HG03439 (cell line): Measurements from ENCODE around the gene ARHGEF10L.

Source experiments
- ATAC-seq: cut with Tn5 transposase; IDR thresholded peaks from one replicate; pipeline ENCODE4 v1.9.1; 2021; ENCODE audit warnings: mild to moderate bottlenecking, moderate library complexity; ENCODE audit not compliant: unreplicated experiment

Gene ARHGEF10L

DNA sequence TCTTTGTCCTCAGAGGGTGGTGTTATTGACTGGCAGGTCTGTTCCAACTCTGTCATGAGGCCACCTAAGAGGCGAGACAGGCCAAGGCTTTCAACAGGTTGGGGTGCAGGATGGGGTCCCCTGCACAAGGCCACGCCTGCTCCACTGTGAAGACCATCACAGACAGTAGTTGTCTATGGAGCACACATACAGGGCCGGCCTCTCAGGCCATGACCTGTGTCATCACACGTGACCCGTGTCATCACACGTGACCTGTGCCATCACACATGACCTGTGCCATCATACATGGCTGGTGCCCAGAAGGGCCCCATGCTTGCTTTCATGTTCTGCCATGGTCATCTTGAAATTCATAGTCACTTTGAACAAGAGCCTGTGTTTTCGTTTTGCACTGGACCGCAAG is 91.9 kb downstream of the ARHGEF10L start:
- ATAC-seq, result no peak

- ATAC-seq, result no peak
Observed at GRCh38 chr1:17632106-17632505, 92.6 kb downstream of the ARHGEF10L start.

GRCh38 chr1:17632541-17633184 is 93.2 kb downstream of the ARHGEF10L start:
- no peak for ATAC-seq

DNA sequence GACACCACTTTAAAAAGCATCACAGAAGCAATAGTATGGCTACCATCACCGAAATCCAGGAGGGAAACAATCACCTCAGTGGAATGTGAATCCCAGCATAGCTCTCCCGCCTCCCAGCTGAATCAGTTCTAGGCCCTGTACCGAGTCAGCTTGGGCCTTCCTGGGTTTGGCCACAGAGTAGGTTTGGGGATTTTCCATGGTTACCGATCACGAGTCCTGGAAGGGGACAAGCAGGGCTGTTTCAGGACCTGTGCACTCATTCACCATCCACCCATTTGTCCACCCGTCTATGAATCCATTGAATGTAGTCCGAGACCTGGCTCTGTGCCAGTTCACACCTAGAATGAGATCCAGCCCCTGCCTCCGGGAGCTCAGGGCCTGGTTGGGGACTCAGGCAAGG is 94.2 kb downstream of the ARHGEF10L start:
- ATAC-seq, result no peak

DNA sequence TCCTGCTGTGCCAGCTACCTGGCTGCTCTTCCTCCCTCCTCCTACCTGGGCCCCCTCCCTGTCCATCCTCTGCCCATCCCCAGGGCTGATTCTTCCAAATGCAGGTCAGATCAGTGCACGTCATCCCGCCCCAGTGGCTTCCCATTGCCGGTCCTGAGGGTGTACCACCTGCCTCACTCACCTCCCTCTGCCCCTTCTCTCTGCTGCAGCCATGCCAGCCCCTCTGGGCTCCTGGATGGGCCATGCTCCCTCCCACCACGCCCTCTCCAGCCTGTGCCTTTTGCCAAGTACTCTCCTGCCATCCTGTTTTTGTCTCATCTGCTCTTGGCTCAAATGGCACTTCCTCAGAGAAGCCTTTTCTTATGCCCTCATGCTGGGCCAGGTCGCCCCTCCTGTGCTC is 95.8 kb downstream of the ARHGEF10L start:
- ATAC-seq, result no peak

DNA sequence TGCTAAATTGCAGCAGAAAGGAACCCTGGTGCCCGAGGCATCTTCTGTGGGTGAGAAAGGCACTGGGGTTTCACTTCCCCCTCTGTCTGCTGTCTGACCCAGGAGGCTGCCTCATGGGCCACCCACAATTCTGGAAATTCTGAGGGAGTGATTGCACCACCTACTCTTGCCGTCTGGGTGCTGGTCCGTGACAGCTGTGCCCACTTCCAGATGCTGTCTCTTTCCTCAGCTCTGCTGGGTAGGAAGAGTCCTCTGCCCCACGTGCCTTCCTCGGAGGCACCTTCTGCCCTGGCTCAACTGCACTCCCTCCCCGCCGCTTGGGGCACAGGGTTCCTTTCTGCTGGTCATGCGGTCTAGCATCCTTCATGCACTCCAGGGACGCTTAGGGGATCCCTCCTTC is 96.3 kb downstream of the ARHGEF10L start:
- no peak for ATAC-seq

- ATAC-seq, result no peak
Observed at GRCh38 chr1:17636612-17637011, 97.1 kb downstream of the ARHGEF10L start.

DNA sequence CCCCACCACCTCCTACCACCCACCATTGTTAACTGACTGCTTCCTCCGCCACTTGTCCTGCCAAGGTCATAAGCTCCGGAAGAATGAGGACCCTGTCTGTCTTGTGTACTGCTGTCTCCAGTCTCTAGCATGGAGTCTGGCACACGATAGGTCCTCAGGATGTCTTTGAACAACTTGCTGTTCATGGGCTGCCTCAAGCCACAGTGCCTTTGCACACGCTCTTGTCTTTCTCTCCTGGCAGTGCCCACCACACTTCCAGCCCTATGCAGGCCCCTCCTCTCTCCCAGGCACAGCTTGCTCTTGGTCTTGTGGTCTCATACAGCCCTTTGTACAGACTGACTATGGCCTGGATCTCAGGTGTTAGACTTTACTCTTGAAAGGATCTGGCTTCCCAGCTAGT is 97.6 kb downstream of the ARHGEF10L start:
- no peak for ATAC-seq

- ATAC-seq, result no peak
Observed at GRCh38 chr1:17639703-17640340, 100.3 kb downstream of the ARHGEF10L start.

GRCh38 chr1:17640393-17640792 is 100.9 kb downstream of the ARHGEF10L start:
- ATAC-seq, result no peak

DNA sequence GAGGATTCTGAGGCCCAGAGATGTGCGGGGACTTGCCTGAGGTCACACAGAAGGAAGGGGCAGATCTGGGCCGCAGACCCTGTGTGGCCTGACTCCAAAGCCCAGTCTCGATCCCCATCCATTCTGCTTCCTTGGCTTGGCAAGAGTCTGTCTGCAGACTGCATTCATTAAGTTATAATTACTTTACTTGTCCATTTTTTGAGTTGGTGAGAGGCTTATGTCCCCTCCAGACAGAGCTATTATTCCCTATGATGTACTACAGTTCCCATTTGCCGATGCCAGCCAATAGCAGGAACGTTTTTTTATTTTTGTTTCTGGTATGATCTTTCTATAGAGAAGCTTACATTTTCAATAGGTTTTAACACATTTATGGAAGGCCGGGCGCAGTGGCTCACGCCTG is 101.5 kb downstream of the ARHGEF10L start:
- ATAC-seq, result no peak

- ATAC-seq, result no peak
Observed at GRCh38 chr1:17642169-17642568, 102.7 kb downstream of the ARHGEF10L start.

DNA sequence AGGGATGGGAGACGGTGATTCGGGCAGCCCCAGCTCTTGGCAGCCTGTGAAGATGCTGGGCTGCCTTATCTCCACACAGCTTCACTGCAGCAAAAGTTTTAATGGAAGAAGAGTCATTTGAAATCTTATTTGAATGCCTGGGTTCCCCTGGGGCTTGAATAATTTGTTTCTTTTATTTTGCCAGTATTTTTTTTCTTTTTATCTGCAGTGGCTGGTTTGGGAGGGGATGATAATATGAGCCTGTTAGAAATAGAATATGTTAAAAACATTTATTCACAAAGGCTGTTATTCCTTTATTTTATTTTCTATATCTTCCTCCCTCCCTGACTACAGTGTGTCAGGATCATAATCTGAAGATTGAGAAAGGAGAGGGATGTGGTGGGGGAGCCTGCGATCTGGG is 103.4 kb downstream of the ARHGEF10L start:
- ATAC-seq, result no peak

GRCh38 chr1:17643861-17644703 is 104.6 kb downstream of the ARHGEF10L start:
- no peak for ATAC-seq

- no peak for ATAC-seq
Observed at GRCh38 chr1:17645068-17645911, 105.8 kb downstream of the ARHGEF10L start.

GRCh38 chr1:17646444-17647280 is 107.2 kb downstream of the ARHGEF10L start:
- no peak for ATAC-seq

- ATAC-seq, result no peak
Observed at GRCh38 chr1:17648457-17649145, 109.1 kb downstream of the ARHGEF10L start.

DNA sequence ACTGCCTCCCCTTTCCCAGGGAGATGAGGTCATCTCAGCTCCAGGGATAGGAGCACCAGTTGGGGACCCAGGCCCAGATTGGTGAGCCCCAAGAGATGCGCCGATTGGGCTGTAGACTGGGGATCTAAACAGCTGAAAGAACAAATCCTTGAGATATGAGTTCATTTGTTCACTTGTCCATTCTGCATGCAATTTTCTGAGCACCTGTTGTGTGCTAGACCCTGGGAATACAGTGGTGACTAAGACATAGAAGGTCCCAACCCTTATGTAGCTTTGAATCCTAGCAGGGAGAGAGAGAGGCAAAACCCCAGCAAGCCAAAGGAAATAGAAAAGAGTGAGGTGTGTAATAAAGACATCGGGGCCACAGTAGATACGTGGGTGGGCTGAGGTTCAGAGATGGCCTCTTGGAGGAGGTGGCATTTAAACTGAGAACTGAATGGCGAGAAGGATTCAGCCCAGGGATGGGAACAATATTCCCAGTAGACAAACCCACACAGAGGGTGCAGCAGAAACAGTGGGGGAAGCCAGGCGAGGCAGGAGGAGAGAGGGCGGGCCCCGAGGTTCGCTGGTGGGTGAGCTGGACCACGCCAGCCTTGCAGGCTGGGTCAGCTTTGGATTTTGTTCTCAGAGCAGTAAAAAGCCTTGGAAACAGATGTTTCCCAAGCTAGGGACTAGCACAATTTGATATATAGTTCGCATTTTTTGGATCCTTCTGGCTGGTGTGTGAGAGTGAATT is 110.0 kb downstream of the ARHGEF10L start:
- ATAC-seq, result no peak

DNA sequence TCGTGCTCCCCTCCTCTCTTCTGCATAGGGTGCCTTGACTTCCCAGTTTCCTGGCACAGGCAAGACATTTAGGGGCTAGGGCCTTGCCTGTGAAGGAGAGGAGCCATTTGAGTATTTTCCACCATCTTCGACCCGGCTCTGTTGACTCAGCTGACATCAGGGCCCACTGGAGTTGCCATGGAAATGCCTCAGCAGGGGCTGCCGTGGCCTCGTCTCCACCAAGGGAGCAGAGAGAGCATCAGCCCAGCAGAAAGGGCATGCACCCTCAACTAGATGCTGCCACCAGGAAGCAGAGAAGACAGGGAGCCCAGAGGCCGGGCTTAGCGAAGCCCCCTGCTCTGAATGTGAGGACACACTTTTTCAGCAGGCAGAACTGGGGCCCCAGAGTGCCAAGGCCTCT is 113.8 kb downstream of the ARHGEF10L start:
- ATAC-seq, result no peak
